Esophagus squamous epithelium (tissue), 5 donors: ENCODE measurements around the gene COL24A1. TPM values are rescaled to one million over a fixed set of nuclear protein-coding genes. Genes with fewer than 3 reads are reported as not detected.

ENCODE experiments used
- DNase-seq: peaks from one replicate; lab custom pipeline; 2025; lab: John Stamatoyannopoulos, UW
- H3K27ac ChIP-seq, 4 donors: fragments of 200-600 bp; sonication (generic); one replicate each; pipeline ENCODE4 v1.5.1; 2016 to 2019; ENCODE audit warnings: mild to moderate bottlenecking in 1 of 4
- H3K27me3 ChIP-seq, 4 donors: fragments of 200-600 bp; sonication (generic); 1 replicate in 3 of 4; 2 replicates in 1 of 4; pipeline versions ENCODE4 v1.5.1 to v1.6.0; 2017 to 2021; ENCODE audit warnings: antibody characterized with exemption in 1 of 4
- H3K36me3 ChIP-seq, 3 donors: fragments of 200-600 bp; sonication (generic); one replicate each; pipeline ENCODE4 v1.5.1; 2016 to 2019
- H3K4me1 ChIP-seq, 3 donors: fragments of 200-600 bp; sonication (generic); one replicate each; pipeline ENCODE4 v1.5.1; 2017 to 2019
- H3K4me3 ChIP-seq, 4 donors: fragments of 200-600 bp; sonication (generic); 1 replicate in 3 of 4; 2 replicates in 1 of 4; pipeline ENCODE4 v1.5.1; 2016 to 2019; ENCODE audit warnings: mild to moderate bottlenecking in 2 of 4, moderate library complexity in 1 of 4
- H3K9me3 ChIP-seq, 3 donors: fragments of 200-600 bp; sonication (generic); one replicate each; pipeline ENCODE4 v1.5.1; 2016 to 2019
- POLR2A ChIP-seq, 4 donors: fragments of 450-650 bp; IDR thresholded peaks; one replicate each; pipeline ENCODE4 v1.6.1; 2017; ENCODE audit warnings: antibody characterized with exemption in 4 of 4, mild to moderate bottlenecking in 4 of 4, moderate library complexity in 3 of 4
- WGBS, 2 donors: methylation state at CpG; one replicate each; pipeline ENCODE4 v1.1.5; 2018; 5-methylcytosine and 5-hydroxymethylcytosine counted together
- intact Hi-C: fragments of 100-400 bp; cut with DNase I; formaldehyde crosslinking; loops from one replicate; pipeline ENCODE4 v1.15.0; 2022
- total RNA-seq, 4 donors: library from RNA; depleted of rRNA; stranded (reverse); fragments of >200 nt; gene quantifications; one replicate each; pipeline ENCODE4 v1.1.0, GENCODE V29; 2016
- TF ChIP-seq, protein P1 (sequence below), 6 experiments: fragments of 450-650 bp in 4 of 6; fragments of 200-600 bp in 2 of 6; sonication (generic) in 2 of 6; IDR thresholded peaks; one replicate each; pipeline ENCODE4 v1.5.1; 2016 to 2019; ENCODE audit warnings: antibody characterized with exemption in 6 of 6, mild to moderate bottlenecking in 4 of 6, moderate library complexity in 4 of 6
- donor health status: DM: yes; HTN: yes; CAD: no.

COL24A1 gene
- total RNA-seq, 4 donors from 2014 or later = 0.15 to 0.38 TPM; not detected in 2

GRCh38 chr1:85952460-85952859, 204.1 kb downstream of the COL24A1 start:
- H3K36me3 ChIP-seq = no peaks in the 10 kb centered on the region
- H3K9me3 ChIP-seq = no peaks in the 10 kb centered on the region
- intact Hi-C loops = no loop called here
- no peaks in the 10 kb centered on the region for H3K27me3 ChIP-seq
- H3K4me1 ChIP-seq = no peaks in the 10 kb centered on the region
- no peak for TF ChIP-seq POLR2A (IDR thresholded peaks at IDR 0.05)
- TF ChIP-seq, protein P1, sequence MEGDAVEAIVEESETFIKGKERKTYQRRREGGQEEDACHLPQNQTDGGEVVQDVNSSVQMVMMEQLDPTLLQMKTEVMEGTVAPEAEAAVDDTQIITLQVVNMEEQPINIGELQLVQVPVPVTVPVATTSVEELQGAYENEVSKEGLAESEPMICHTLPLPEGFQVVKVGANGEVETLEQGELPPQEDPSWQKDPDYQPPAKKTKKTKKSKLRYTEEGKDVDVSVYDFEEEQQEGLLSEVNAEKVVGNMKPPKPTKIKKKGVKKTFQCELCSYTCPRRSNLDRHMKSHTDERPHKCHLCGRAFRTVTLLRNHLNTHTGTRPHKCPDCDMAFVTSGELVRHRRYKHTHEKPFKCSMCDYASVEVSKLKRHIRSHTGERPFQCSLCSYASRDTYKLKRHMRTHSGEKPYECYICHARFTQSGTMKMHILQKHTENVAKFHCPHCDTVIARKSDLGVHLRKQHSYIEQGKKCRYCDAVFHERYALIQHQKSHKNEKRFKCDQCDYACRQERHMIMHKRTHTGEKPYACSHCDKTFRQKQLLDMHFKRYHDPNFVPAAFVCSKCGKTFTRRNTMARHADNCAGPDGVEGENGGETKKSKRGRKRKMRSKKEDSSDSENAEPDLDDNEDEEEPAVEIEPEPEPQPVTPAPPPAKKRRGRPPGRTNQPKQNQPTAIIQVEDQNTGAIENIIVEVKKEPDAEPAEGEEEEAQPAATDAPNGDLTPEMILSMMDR (IDR thresholded peaks at IDR 0.05) = no peak
- H3K27ac ChIP-seq = no peak overlapping the region
- no peak for DNase-seq
- 15 to 16% methylated on average over 3 of the region's 3 CpGs for WGBS, 2 donors
- no peak overlapping the region for H3K4me3 ChIP-seq

DNA sequence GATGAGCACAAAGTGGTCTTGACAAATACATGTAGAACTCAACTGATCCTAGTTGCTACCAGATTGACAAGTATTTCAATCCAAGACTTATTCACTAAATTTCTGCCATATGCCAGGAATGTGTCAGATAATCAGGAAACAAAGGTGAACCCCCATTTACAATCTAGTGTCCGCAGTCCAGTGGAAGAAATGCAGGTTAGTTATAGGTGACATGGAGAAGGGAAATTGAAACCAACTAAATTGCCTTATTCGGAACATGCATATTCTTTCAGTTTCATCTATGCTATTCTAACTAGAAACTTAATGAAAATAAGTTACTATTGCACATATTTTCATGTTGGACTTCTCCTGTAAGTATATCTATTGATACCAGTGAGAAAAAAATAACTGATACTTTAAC, 209.4 kb downstream of the COL24A1 start:
- no peaks in the 10 kb centered on the region for H3K9me3 ChIP-seq
- WGBS, 2 donors = 82 to 87% methylated on average over 2 of the region's 2 CpGs

DNA sequence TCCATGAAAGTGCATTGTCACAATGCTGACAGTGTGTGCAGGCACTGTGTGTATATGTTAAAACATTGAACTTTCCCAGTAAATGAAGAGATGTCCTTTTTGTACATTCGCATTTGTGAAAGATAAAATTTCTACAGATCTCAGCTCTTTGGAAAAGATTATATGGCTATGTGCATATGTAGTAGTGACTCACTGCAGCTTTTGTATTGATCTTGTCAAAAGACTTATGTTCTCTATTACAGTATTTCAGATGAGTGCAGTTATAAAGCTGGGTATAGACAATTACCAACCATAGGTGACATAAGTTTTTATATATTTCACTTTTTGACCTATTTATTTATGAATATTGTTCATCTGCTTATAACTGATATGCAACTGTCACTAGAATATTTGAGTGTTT, 212.6 kb downstream of the COL24A1 start:
- no peaks in the 10 kb centered on the region for H3K9me3 ChIP-seq
- intact Hi-C loops = no loop called here
- WGBS, 2 donors = 87 to 91% methylated on average over 1 of the region's 1 CpG
- no peak for TF ChIP-seq POLR2A (IDR thresholded peaks at IDR 0.05)
- TF ChIP-seq, protein P1 (IDR thresholded peaks at IDR 0.05) = no peak
- DNase-seq = no peak
- H3K4me3 ChIP-seq = no peak overlapping the region
- no peak overlapping the region for H3K27ac ChIP-seq
- no peaks in the 10 kb centered on the region for H3K4me1 ChIP-seq
- no peaks in the 10 kb centered on the region for H3K27me3 ChIP-seq
- no peaks in the 10 kb centered on the region for H3K36me3 ChIP-seq

More for the DNA sequence above, 209.4 kb downstream of the COL24A1 start:
- TF ChIP-seq, protein P1 (IDR thresholded peaks at IDR 0.05) = no peak
- TF ChIP-seq POLR2A (IDR thresholded peaks at IDR 0.05) = no peak
- Histone ChIP-seq H3K27ac (no peak overlapping the region), H3K36me3 (no peaks in the 10 kb centered on the region), H3K4me3 (no peak overlapping the region), H3K4me1 (no peaks in the 10 kb centered on the region), H3K27me3 (no peaks in the 10 kb centered on the region)
- intact Hi-C loops = no loop called here
- DNase-seq = no peak

DNA sequence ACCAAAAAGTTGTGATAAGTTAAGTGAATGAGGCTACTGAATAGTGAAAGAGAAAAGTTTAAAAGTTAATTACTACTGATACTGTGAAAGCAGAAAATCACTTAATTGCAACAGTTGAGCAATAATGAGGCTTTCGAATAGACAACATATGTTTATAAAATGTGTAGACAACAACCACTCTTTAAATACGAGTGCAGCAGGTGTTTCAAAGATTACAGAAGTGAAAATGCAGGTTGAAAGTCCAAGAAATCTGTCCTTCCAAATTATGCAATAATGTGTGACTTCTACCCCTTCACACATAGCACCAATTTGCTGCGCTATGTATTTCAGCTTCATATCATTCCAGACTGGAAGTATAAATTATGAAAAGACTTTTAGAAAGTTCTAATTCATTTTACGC, 213.0 kb downstream of the COL24A1 start:
- WGBS, 2 donors = 80 to 84% methylated on average over 4 of the region's 4 CpGs
- Histone ChIP-seq H3K27ac (no peak overlapping the region), H3K4me3 (no peak overlapping the region), H3K9me3 (no peaks in the 10 kb centered on the region), H3K36me3 (no peaks in the 10 kb centered on the region), H3K27me3 (no peaks in the 10 kb centered on the region), H3K4me1 (no peaks in the 10 kb centered on the region)
- TF ChIP-seq POLR2A (IDR thresholded peaks at IDR 0.05) = no peak
- TF ChIP-seq, protein P1 (IDR thresholded peaks at IDR 0.05) = no peak
- intact Hi-C loops = no loop called here
- no peak for DNase-seq

- intact Hi-C loops = no loop called here
- H3K36me3 ChIP-seq = no peaks in the 10 kb centered on the region
- no peaks in the 10 kb centered on the region for H3K4me1 ChIP-seq
- 20 to 36% methylated on average over 2 of the region's 2 CpGs for WGBS, 2 donors
- H3K27ac ChIP-seq = no peak overlapping the region
- H3K27me3 ChIP-seq = no peaks in the 10 kb centered on the region
- H3K4me3 ChIP-seq = no peak overlapping the region
- DNase-seq = no peak
- TF ChIP-seq POLR2A (IDR thresholded peaks at IDR 0.05) = no peak
- TF ChIP-seq, protein P1 (IDR thresholded peaks at IDR 0.05) = no peak
- no peaks in the 10 kb centered on the region for H3K9me3 ChIP-seq
Observed at GRCh38 chr1:85940656-85941306, 215.8 kb downstream of the COL24A1 start.
